Femur (tissue), 1 donor: ENCODE results near the gene GLI2.

Source experiments
- DNase-seq: peaks from one replicate; pipeline ENCODE4 v3.0.0-alpha.2; 2017

The GLI2 gene

GRCh38 chr2:120735746-120736170 lies at the start of gene GLI2:
Gene GLI2 (plus strand): TSS chr2:120735868. CDS start chr2:120797321, 61,453 bp downstream.
- DNase-seq: peak; percentile 90

GRCh38 chr2:120685974-120686297 lies 49.7 kb upstream of the GLI2 start:
- no peak for DNase-seq

- DNase-seq: no peak
Observed at GRCh38 chr2:120686511-120687168, 49.0 kb upstream of the GLI2 start.

- no peak for DNase-seq
Observed at GRCh38 chr2:120687210-120687609, 48.5 kb upstream of the GLI2 start.

GRCh38 chr2:120690521-120690920 lies 45.1 kb upstream of the GLI2 start:
- DNase-seq: no peak

GRCh38 chr2:120691410-120691809 lies 44.3 kb upstream of the GLI2 start:
- DNase-seq: no peak

- no peak for DNase-seq
Observed at GRCh38 chr2:120692691-120693090, 43.0 kb upstream of the GLI2 start.

- DNase-seq: no peak
Observed at GRCh38 chr2:120693121-120693520, 42.5 kb upstream of the GLI2 start.

GRCh38 chr2:120694034-120694433 lies 41.6 kb upstream of the GLI2 start:
- no peak for DNase-seq

GRCh38 chr2:120697471-120697870 lies 38.2 kb upstream of the GLI2 start:
- DNase-seq: no peak

GRCh38 chr2:120699292-120699691 lies 36.4 kb upstream of the GLI2 start:
- DNase-seq: no peak

- DNase-seq: no peak
Observed at GRCh38 chr2:120700659-120701058, 35.0 kb upstream of the GLI2 start.

- DNase-seq: no peak
Observed at GRCh38 chr2:120701096-120701495, 34.6 kb upstream of the GLI2 start.

- no peak for DNase-seq
Observed at GRCh38 chr2:120701499-120701898, 34.2 kb upstream of the GLI2 start.

GRCh38 chr2:120702061-120702460 lies 33.6 kb upstream of the GLI2 start:
- no peak for DNase-seq

GRCh38 chr2:120702801-120703200 lies 32.9 kb upstream of the GLI2 start:
- no peak for DNase-seq

- DNase-seq: no peak
Observed at GRCh38 chr2:120703330-120703994, 32.2 kb upstream of the GLI2 start.

- DNase-seq: no peak
Observed at GRCh38 chr2:120704696-120705095, 31.0 kb upstream of the GLI2 start.

GRCh38 chr2:120707816-120708215 lies 27.9 kb upstream of the GLI2 start:
- peak; percentile 10 for DNase-seq

GRCh38 chr2:120708944-120709607 lies 26.6 kb upstream of the GLI2 start:
- DNase-seq: no peak

GRCh38 chr2:120709608-120710041 lies 26.0 kb upstream of the GLI2 start:
- peak; percentile 19 for DNase-seq

- DNase-seq: peak; percentile 13
Observed at GRCh38 chr2:120710256-120710655, 25.4 kb upstream of the GLI2 start.

GRCh38 chr2:120711694-120712093 lies 24.0 kb upstream of the GLI2 start:
- DNase-seq: peak; percentile 3

GRCh38 chr2:120712180-120712681 lies 23.4 kb upstream of the GLI2 start:
- DNase-seq: peak; percentile 27
